Measurements from ENCODE around the gene USP22. TPM values are rescaled to one million over a fixed set of nuclear protein-coding genes. Genes with fewer than 3 reads are reported as not detected.

The USP22 gene

GRCh38 chr17:20952183-20952582, 90.6 kb downstream of the USP22 start:
- H3K79me1 ChIP-seq (ENCODE audit: low read depth, low read length), result no peaks in the 10 kb centered on the region
- no peak overlapping the region for H3K14ac ChIP-seq (ENCODE audit: low read length)
- no peak overlapping the region for H2BK5ac ChIP-seq (ENCODE audit: low read length)
- H3K9me3 ChIP-seq (replicated peaks in 1 of 2; ENCODE audit: control insufficient read depth in 2 of 2, insufficient read depth in 1 of 2, low read depth in 1 of 2, low read length in 2 of 2), result no peaks in the 10 kb centered on the region
- WGBS, 2 donors (ENCODE audit: extremely low coverage in 2 of 2, insufficient read length in 2 of 2, insufficient replicate concordance in 1 of 2), result no CpG with 5 or more reads among the region's 7 CpGs
- no peak overlapping the region for H3K4me3 ChIP-seq (ENCODE audit: low read length in 2 of 2)
- H3K23ac ChIP-seq (ENCODE audit: low read depth, low read length, poor library complexity), result no peak overlapping the region
- no peak overlapping the region for H2BK12ac ChIP-seq (ENCODE audit: low read length)
- H3K9ac ChIP-seq (ENCODE audit: low read depth, low read length, poor library complexity), result no peak overlapping the region
- no peak overlapping the region for H3K4ac ChIP-seq (ENCODE audit: low read length)
- no peak overlapping the region for H3K27ac ChIP-seq (replicated peaks; ENCODE audit: low read length)
- no peak for DNase-seq (ENCODE audit: low spot score)
- H3K36me3 ChIP-seq (replicated peaks in 1 of 2; ENCODE audit: control insufficient read depth in 2 of 2, insufficient read depth in 2 of 2, low read length in 2 of 2), result peaks cover 6 to 84% of the 10 kb centered on the region in 2 donors
- no peak overlapping the region for H2AFZ ChIP-seq (ENCODE audit: low read length)
- no peak overlapping the region for H2BK120ac ChIP-seq (ENCODE audit: low read depth, low read length)
- H3K4me2 ChIP-seq (ENCODE audit: insufficient read depth, low read length, poor library complexity, severe bottlenecking), result no peak overlapping the region
- no peak overlapping the region for H2BK15ac ChIP-seq (ENCODE audit: low read length)
- no peak overlapping the region for H2AK5ac ChIP-seq (ENCODE audit: low read depth, low read length)
- no peaks in the 10 kb centered on the region for H3K27me3 ChIP-seq (ENCODE audit: control insufficient read depth in 3 of 3, insufficient read depth in 3 of 3, low read depth in 1 of 3, low read length in 3 of 3)
- no peak overlapping the region for H3K18ac ChIP-seq (ENCODE audit: low read length)
- no peak overlapping the region for H4K91ac ChIP-seq (ENCODE audit: low read depth, low read length, poor library complexity)
- H4K8ac ChIP-seq (ENCODE audit: low read depth, low read length), result no peak overlapping the region
- no peaks in the 10 kb centered on the region for H3K4me1 ChIP-seq (ENCODE audit: control insufficient read depth in 2 of 2, insufficient read depth in 1 of 2, low read depth in 1 of 2, low read length in 2 of 2)

Small RNA genes lying within 50 kb of the gene (small RNA-seq; reads per million reads assigned to genes)
- not detected for gene AC087393.1 (ENCODE audit: insufficient read depth)

Data from neuronal stem cell (in vitro differentiated cells).